HepG2 (cell line): ENCODE results near the gene SLC36A3. TPM values are rescaled to one million over a fixed set of nuclear protein-coding genes. Genes with fewer than 3 reads are reported as not detected.

Experiments
- ATAC-seq: fragments of 200-7000 bp; cut with Tn5 transposase; 3 replicates; pipeline ENCODE4 v1.9.1; 2020; ENCODE audit warnings: mild to moderate bottlenecking, moderate library complexity
- BruUV-seq: library from RNA; stranded (reverse); fragments of 400-500 nt; replicated peaks from 2 replicates; lab custom pipeline; 2021; lab: Mats Ljungman, UMichigan
- CTCF ChIA-PET: fragments of 300-600 bp; formaldehyde crosslinking; extraction: SDS; loops from one replicate; lab custom pipeline; 2021; ENCODE audit warnings: low total read pairs, inconsistent platforms, low intra/inter-chr PET ratio; lab: Yijun Ruan, JAX
- POLR2A ChIA-PET: fragments of 350-600 bp; sonication (Branson Sonifier 250); formaldehyde crosslinking; loops from one replicate; lab custom pipeline; 2020; ENCODE audit warnings: antibody characterized with exemption, inconsistent platforms; lab: Yijun Ruan, JAX
- DNase-seq: peaks from one replicate; pipeline ENCODE4 v3.0.0-alpha.2; 2015; ENCODE audit warnings: low spot score
- FAIRE-seq: peaks from 3 replicates; lab custom pipeline; 2011; peaks lifted over from hg19 to GRCh38; lab: Jason Lieb, UNC
- H2AFZ ChIP-seq: one replicate; pipeline ENCODE4 v1.6.1; 2011; ENCODE audit warnings: low read length, inconsistent platforms
- H3K27ac ChIP-seq: fragments of 300-600 bp; 3 replicates; pipeline ENCODE4 v1.8.0; 2011; ENCODE audit warnings: mixed run types, mild to moderate bottlenecking, mixed read lengths, low read length, inconsistent platforms; ENCODE audit not compliant: insufficient read depth; ENCODE audit errors: extremely low read length
- H3K27me3 ChIP-seq, 2 experiments: fragments of 200-600 bp in 1 of 2; 2 replicates in 1 of 2; 3 replicates in 1 of 2; pipeline versions ENCODE4 v1.6.0 to v1.8.0; 2011; ENCODE audit warnings: low read length in 2 of 2, mild to moderate bottlenecking in 2 of 2, moderate library complexity in 2 of 2, inconsistent platforms in 1 of 2; ENCODE audit not compliant: insufficient read depth in 2 of 2, control insufficient read depth in 1 of 2
- H3K36me3 ChIP-seq, 2 experiments: fragments of 200-600 bp in 1 of 2; replicated peaks in 1 of 2; 2 replicates in 1 of 2; 3 replicates in 1 of 2; pipeline versions ENCODE4 v1.5.1 to v1.8.0; 2011; ENCODE audit warnings: low read length in 2 of 2, inconsistent platforms in 1 of 2; ENCODE audit not compliant: insufficient read depth in 2 of 2, control insufficient read depth in 1 of 2
- H3K4me1 ChIP-seq: 2 replicates; pipeline ENCODE4 v1.5.1; 2012; ENCODE audit warnings: low read length, inconsistent platforms; ENCODE audit not compliant: insufficient read depth
- H3K4me2 ChIP-seq: 2 replicates; pipeline ENCODE4 v1.6.0; 2011; ENCODE audit warnings: low read depth, low read length, inconsistent platforms
- H3K4me3 ChIP-seq, 3 experiments: fragments of 200-600 bp in 1 of 3; sonication (generic), shearing (Covaris generic) in 1 of 3; replicated peaks in 1 of 3; 2 replicates each; pipeline ENCODE4 v1.5.1; 2011 to 2016; ENCODE audit warnings: low read length in 3 of 3, inconsistent platforms in 2 of 3, low read depth in 2 of 3, mild to moderate bottlenecking in 2 of 3, control low read depth in 1 of 3, mixed read lengths in 1 of 3; ENCODE audit not compliant: insufficient read depth in 1 of 3
- H3K79me2 ChIP-seq: one replicate; pipeline ENCODE4 v1.6.1; 2011; ENCODE audit warnings: low read length, inconsistent platforms; ENCODE audit not compliant: insufficient read depth
- H3K9ac ChIP-seq: 2 replicates; pipeline ENCODE4 v1.6.0; 2011; ENCODE audit warnings: mild to moderate bottlenecking, low read depth, low read length, inconsistent platforms; ENCODE audit not compliant: insufficient read depth
- H3K9me3 ChIP-seq: 2 replicates; pipeline ENCODE4 v1.5.1; 2012; ENCODE audit warnings: mild to moderate bottlenecking, low read length
- H4K20me1 ChIP-seq: 2 replicates; pipeline ENCODE4 v1.6.0; 2011; ENCODE audit warnings: inconsistent platforms, mild to moderate bottlenecking, low read length, moderate library complexity; ENCODE audit not compliant: insufficient read depth
- CCDC6 ChIP-seq: sonication (generic); formaldehyde crosslinking; IDR thresholded peaks from 2 replicates; pipeline ENCODE4 v1.8.1; 2022; ENCODE audit warnings: mild to moderate bottlenecking, missing genetic modification reagents, moderate library complexity
- CENPBD1 ChIP-seq: sonication (generic); formaldehyde crosslinking; IDR thresholded peaks from 2 replicates; pipeline ENCODE4 v1.8.0; 2022; ENCODE audit warnings: missing genetic modification reagents, low read depth, mild to moderate bottlenecking, borderline replicate concordance
- E2F1 ChIP-seq: sonication (generic); formaldehyde crosslinking; IDR thresholded peaks from 2 replicates; pipeline ENCODE4 v1.5.0; 2020; ENCODE audit warnings: missing genetic modification reagents
- HMGXB4 ChIP-seq, 2 experiments: sonication (generic) in 1 of 2; formaldehyde crosslinking in 1 of 2; IDR thresholded peaks; 2 replicates each; pipeline versions ENCODE4 v1.4.0 to v1.6.1; 2018 to 2020; ENCODE audit warnings: missing genetic modification reagents in 2 of 2, borderline replicate concordance in 1 of 2, low read depth in 1 of 2, mild to moderate bottlenecking in 1 of 2, missing biosample characterization in 1 of 2
- HNF4A ChIP-seq: sonication (generic); formaldehyde crosslinking; IDR thresholded peaks from 2 replicates; pipeline ENCODE4 v1.4.0; 2020; ENCODE audit warnings: missing genetic modification reagents
- MAFF ChIP-seq: IDR thresholded peaks from 2 replicates; pipeline ENCODE4 v1.6.1; 2011; ENCODE audit warnings: low read depth, low read length, improper control_type of control experiment
- PLSCR1 ChIP-seq: sonication (generic); formaldehyde crosslinking; IDR thresholded peaks from 2 replicates; pipeline ENCODE4 v1.5.0; 2020; ENCODE audit warnings: missing genetic modification reagents, mild to moderate bottlenecking, borderline replicate concordance
- RAD21 ChIP-seq: fragments of 450-650 bp; formaldehyde crosslinking; IDR thresholded peaks from 2 replicates; pipeline ENCODE4 v1.5.0; 2020; ENCODE audit warnings: mild to moderate bottlenecking
- REXO4 ChIP-seq: sonication (generic); formaldehyde crosslinking; IDR thresholded peaks from 2 replicates; pipeline ENCODE4 v1.8.0; 2022; ENCODE audit warnings: missing genetic modification reagents, mild to moderate bottlenecking, borderline replicate concordance
- SMYD3 ChIP-seq: sonication (generic); formaldehyde crosslinking; IDR thresholded peaks from 2 replicates; pipeline ENCODE4 v1.8.1; 2023; ENCODE audit warnings: mild to moderate bottlenecking, missing genetic modification reagents
- SNAI1 ChIP-seq: sonication (generic); formaldehyde crosslinking; IDR thresholded peaks from 2 replicates; pipeline ENCODE4 v1.5.0; 2020; ENCODE audit warnings: mild to moderate bottlenecking, missing genetic modification reagents, borderline replicate concordance
- TBL1XR1 ChIP-seq: fragments of 150-350 bp; IDR thresholded peaks from 2 replicates; pipeline ENCODE4 v1.6.1; 2014; ENCODE audit warnings: borderline replicate concordance, low read length; ENCODE audit not compliant: partially characterized antibody
- ZFAT ChIP-seq: sonication (generic); formaldehyde crosslinking; conservative IDR thresholded peaks from 2 replicates; pipeline ENCODE4 v1.8.1; 2023; ENCODE audit warnings: missing genetic modification reagents, inconsistent platforms
- ZFP82 ChIP-seq: sonication (generic); formaldehyde crosslinking; IDR thresholded peaks from 2 replicates; pipeline ENCODE4 v1.5.1; 2020; ENCODE audit warnings: mild to moderate bottlenecking, missing genetic modification reagents, borderline replicate concordance
- ZNF530 ChIP-seq: sonication (generic); formaldehyde crosslinking; IDR thresholded peaks from 2 replicates; pipeline ENCODE4 v1.5.0; 2020; ENCODE audit warnings: low read depth, mild to moderate bottlenecking, missing genetic modification reagents
- ZSCAN21 ChIP-seq: sonication (generic); formaldehyde crosslinking; IDR thresholded peaks from 2 replicates; pipeline ENCODE4 v1.8.0; 2022; ENCODE audit warnings: mild to moderate bottlenecking, missing genetic modification reagents, moderate library complexity, borderline replicate concordance
- WGBS: methylation state at CpG from one replicate; pipeline ENCODE4 v1.1.6; 2017; ENCODE audit warnings: low lambda C conversion rate; 5-methylcytosine and 5-hydroxymethylcytosine counted together
- in situ Hi-C: cut with HindIII; loops from 2 replicates; pipeline ENCODE4 v1.10.0; 2017; ENCODE audit warnings: low pct_unique_long_range_greater_than_20kb; ENCODE audit not compliant: extremely low pct_ligation_motif_present
- intact Hi-C: fragments of 100-400 bp; cut with micrococcal nuclease; formaldehyde crosslinking; loops from one replicate; pipeline ENCODE4 v1.10.0; 2022; ENCODE audit not compliant: unreplicated experiment
- polyA plus RNA-seq, 8 experiments: library from polyadenylated mRNA; depleted of rRNA in 3 of 8; stranded (reverse) in 7 of 8; unstranded in 1 of 8; fragments of >200 nt; fragmentation: Illumina TruSeq in 4 of 8; extraction: Trizol in 4 of 8; gene quantifications; 2 replicates each; pipeline versions ENCODE4 v1.2.1 to v1.2.3, GENCODE V29; 2011 to 2016; ENCODE audit warnings: low read depth in 4 of 8, missing spikeins in 1 of 8, mixed read lengths in 1 of 8; ENCODE audit not compliant: insufficient read depth in 1 of 8
- total RNA-seq, 5 experiments: library from RNA; depleted of rRNA; stranded (reverse); fragments of >200 nt; fragmentation: Illumina TruSeq; extraction: Trizol; gene quantifications; 2 replicates each; pipeline ENCODE4 v1.2.3, GENCODE V29; 2016; ENCODE audit warnings: low read depth in 1 of 5
- TF ChIP-seq, protein P1 (sequence below): sonication (generic); formaldehyde crosslinking; IDR thresholded peaks from 2 replicates; pipeline ENCODE4 v1.5.0; 2020; ENCODE audit warnings: mild to moderate bottlenecking, missing genetic modification reagents, borderline replicate concordance

SLC36A3 gene
- total and polyA plus RNA-seq, 2 of the 13 experiments (the other 11 are each of a cell fraction or from before 2014, with no cell fraction given) = not detected

- TF ChIP-seq, protein P1, sequence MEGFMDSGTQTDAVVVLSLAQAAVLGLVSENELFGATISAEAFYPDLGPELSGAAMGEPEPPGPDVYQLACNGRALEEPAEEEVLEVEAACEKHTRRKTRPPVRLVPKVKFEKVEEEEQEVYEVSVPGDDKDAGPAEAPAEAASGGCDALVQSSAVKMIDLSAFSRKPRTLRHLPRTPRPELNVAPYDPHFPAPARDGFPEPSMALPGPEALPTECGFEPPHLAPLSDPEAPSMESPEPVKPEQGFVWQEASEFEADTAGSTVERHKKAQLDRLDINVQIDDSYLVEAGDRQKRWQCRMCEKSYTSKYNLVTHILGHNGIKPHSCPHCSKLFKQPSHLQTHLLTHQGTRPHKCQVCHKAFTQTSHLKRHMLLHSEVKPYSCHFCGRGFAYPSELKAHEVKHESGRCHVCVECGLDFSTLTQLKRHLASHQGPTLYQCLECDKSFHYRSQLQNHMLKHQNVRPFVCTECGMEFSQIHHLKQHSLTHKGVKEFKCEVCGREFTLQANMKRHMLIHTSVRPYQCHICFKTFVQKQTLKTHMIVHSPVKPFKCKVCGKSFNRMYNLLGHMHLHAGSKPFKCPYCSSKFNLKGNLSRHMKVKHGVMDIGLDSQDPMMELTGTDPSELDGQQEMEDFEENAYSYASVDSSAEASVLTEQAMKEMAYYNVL = no peak
- TF ChIP-seq E2F1 (CRISPR knock-in tag) (no peak), RAD21 (CRISPR knock-in tag) (no peak), REXO4 (no peak), ZFP82 (CRISPR knock-in tag) (no peak), SMYD3 (CRISPR knock-in tag) (no peak), CENPBD1 (no peak), ZNF530 (no peak)
Observed at GRCh38 chr5:151258816-151259215, 44.8 kb downstream of the SLC36A3 start (continued).

DNA sequence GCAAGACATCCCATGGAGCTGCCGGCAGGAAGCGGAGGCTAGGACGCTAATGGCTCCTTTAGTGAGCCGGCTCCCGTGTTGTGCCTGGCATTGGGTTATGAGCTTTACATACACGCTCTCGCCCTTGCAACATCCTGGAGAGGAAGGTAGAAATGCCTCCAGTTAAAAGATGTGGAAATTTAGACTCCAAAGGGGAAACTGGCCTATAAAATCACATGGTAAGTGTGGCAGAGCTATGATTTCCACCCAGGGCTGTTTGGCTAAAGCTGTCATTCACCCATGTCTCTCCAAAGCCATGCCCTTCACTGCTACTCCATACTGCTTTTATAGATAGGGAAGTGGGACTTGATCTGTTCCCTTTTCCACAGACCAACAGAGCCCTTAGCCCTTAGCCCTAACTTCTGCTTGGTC lies 45.4 kb downstream of the SLC36A3 start:
- Histone ChIP-seq H2AFZ (no peak overlapping the region), H3K36me3 (peaks cover 0 to 3% of the 10 kb centered on the region in 2 experiments; a peak in 2 of 5 replicates), H3K27ac (no peak overlapping the region), H3K27me3 (no peaks in the 10 kb centered on the region; a peak in 1 of 5 replicates), H4K20me1 (no peaks in the 10 kb centered on the region), H3K4me3 (no peak overlapping the region), H3K79me2 (peaks cover 19% of the 10 kb centered on the region), H3K4me2 (no peak overlapping the region), H3K4me1 (peaks cover 23% of the 10 kb centered on the region), H3K9me3 (no peaks in the 10 kb centered on the region), H3K9ac (no peak overlapping the region)
- DNase-seq (no peak), FAIRE-seq (no peak), ATAC-seq (no peak)
- ChIA-PET CTCF (no interaction called here), POLR2A (no interaction called here)
- no TSS peak for BruUV-seq
- WGBS = 100% methylated on average over 7 of the region's 7 CpGs
- intact Hi-C loops (no loop called here), in situ Hi-C loops (no loop called here)
- TF ChIP-seq CCDC6 (CRISPR knock-in tag) (no peak), ZSCAN21 (CRISPR knock-in tag) (no peak), HNF4A (CRISPR knock-in tag) (no peak), PLSCR1 (CRISPR knock-in tag) (no peak), ZFAT (CRISPR knock-in tag) (no peak), TBL1XR1 (no peak), HMGXB4 (CRISPR knock-in tag; IDR thresholded peaks at IDR 0.05; ENCODE audit: borderline replicate concordance in 1 of 2, low read depth in 1 of 2) (no peak), MAFF (no peak), SNAI1 (CRISPR knock-in tag) (no peak)
